K562 (cell line): Measurements from ENCODE around the gene UFC1. TPM values are rescaled to one million over a fixed set of nuclear protein-coding genes. Genes with fewer than 3 reads are reported as not detected.

Experiments
- CHD1 ChIP-seq: fragments of 200-600 bp; sonication (generic); IDR thresholded peaks from one replicate; pipeline ENCODE4 v1.6.1; 2012; ENCODE audit warnings: mild to moderate bottlenecking, moderate library complexity, low read length, inconsistent platforms
- RBBP5 ChIP-seq: fragments of 200-600 bp; sonication (generic); IDR thresholded peaks from 2 replicates; pipeline ENCODE4 v1.6.1; 2012; ENCODE audit warnings: borderline replicate concordance, mild to moderate bottlenecking, low read length, control low read depth, inconsistent platforms; ENCODE audit not compliant: insufficient read depth, poor library complexity, severe bottlenecking
- SMAD4 ChIP-seq: fragments of 250-450 bp; sonication (Bioruptor Pico); conservative IDR thresholded peaks from 2 replicates; pipeline ENCODE4 v1.8.0; 2021; ENCODE audit warnings: inconsistent platforms, mild to moderate bottlenecking, moderate library complexity
- ZNF589 ChIP-seq: fragments of 200-800 bp; sonication (Bioruptor generic); IDR thresholded peaks from 2 replicates; pipeline ENCODE4 v1.6.1; 2016; ENCODE audit warnings: low read depth, missing genetic modification characterization, missing compliant biosample characterization
- polyA plus RNA-seq, 8 experiments: library from polyadenylated mRNA; depleted of rRNA in 4 of 8; stranded (reverse) in 5 of 8; unstranded in 3 of 8; fragments of >200 nt; fragmentation: Nextera tagmentation in 2 of 8; fragmentation: Illumina TruSeq in 1 of 8; extraction: Ambion mirVana in 2 of 8; extraction: Trizol in 1 of 8; gene quantifications; 2 replicates each; pipeline versions ENCODE4 v1.2.1 to v1.2.3, GENCODE V29; 2011 to 2014; ENCODE audit warnings: inconsistent platforms in 1 of 8, missing spikeins in 1 of 8
- total RNA-seq, 7 experiments: library from RNA; depleted of rRNA in 6 of 7; stranded (reverse); fragments of >200 nt in 6 of 7; fragmentation: Illumina TruSeq in 2 of 7; extraction: Trizol in 2 of 7; gene quantifications; 2 replicates each; pipeline versions ENCODE4 v1.2.1 to v1.2.3, GENCODE V29; 2011 to 2021; ENCODE audit warnings: low replicate concordance in 1 of 7
- TF ChIP-seq, protein P1 (sequence below): sonication (generic); formaldehyde crosslinking; IDR thresholded peaks from 2 replicates; pipeline ENCODE4 v1.8.0; 2022; ENCODE audit warnings: missing genetic modification reagents, mild to moderate bottlenecking, borderline replicate concordance
- TF ChIP-seq, protein P2 (sequence below): fragments of 450-650 bp; IDR thresholded peaks from 2 replicates; pipeline ENCODE4 v1.6.1; 2016; ENCODE audit warnings: low read depth
- TF ChIP-seq, protein P3 (sequence below): fragments of 450-650 bp; IDR thresholded peaks from 2 replicates; pipeline ENCODE4 v1.6.1; 2016; ENCODE audit warnings: borderline replicate concordance
- TF ChIP-seq, protein P4 (sequence below): sonication (generic); formaldehyde crosslinking; IDR thresholded peaks from 2 replicates; pipeline ENCODE4 v1.4.0; 2020; ENCODE audit warnings: mild to moderate bottlenecking, missing genetic modification reagents

The UFC1 gene
- total and polyA plus RNA-seq, 9 of the 15 experiments (the other 6 are each of a cell fraction or from before 2014, with no cell fraction given): 92.8 to 220 (median 161) TPM

DNA sequence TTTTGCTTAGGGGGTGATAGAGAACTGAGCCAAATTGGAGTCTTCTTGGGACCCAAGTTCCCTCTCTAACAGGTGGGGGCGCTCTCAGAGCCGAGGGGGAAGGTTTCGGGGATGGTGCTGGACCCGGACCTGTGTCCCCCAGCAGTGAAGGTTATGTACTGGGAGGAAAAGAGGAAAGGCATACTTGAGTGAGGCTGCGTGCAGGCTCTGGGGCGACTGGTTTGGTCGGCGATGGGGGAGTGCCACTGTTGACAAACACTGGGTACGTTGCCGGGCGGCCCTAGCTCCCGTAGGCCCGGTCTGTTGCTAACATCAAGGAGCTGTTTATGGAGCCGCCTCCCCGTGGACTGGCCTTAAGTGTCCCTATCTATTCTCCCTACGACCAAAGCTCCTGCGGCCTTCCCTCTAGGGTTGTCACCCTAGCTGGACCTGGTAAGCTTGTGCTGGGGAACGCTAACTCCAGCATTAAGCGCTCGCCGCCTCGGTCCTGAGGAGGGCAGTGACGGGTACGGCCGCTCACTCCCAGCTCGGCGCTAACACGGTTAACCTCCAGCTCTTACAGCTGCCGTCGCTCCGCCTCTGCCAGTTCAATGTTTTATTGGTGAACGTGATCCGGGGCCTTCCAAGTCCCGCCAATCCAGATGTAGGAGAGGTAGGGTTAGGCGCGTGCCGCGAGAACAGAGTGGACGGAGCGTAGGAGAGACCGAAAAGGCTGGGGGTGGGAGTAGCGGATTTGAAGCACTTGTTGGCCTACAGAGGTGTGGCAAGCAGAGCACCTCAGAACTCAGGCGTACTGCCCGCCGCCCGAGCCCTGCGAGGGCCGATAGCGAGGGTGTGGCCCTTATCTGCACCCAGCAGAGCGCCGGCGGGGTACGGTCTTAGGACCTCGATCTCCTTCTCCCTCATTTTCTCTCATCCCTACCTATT is 12.2 kb downstream of the UFC1 start, which contains the start of gene PPOX (continued):
- TF ChIP-seq, protein P1, sequence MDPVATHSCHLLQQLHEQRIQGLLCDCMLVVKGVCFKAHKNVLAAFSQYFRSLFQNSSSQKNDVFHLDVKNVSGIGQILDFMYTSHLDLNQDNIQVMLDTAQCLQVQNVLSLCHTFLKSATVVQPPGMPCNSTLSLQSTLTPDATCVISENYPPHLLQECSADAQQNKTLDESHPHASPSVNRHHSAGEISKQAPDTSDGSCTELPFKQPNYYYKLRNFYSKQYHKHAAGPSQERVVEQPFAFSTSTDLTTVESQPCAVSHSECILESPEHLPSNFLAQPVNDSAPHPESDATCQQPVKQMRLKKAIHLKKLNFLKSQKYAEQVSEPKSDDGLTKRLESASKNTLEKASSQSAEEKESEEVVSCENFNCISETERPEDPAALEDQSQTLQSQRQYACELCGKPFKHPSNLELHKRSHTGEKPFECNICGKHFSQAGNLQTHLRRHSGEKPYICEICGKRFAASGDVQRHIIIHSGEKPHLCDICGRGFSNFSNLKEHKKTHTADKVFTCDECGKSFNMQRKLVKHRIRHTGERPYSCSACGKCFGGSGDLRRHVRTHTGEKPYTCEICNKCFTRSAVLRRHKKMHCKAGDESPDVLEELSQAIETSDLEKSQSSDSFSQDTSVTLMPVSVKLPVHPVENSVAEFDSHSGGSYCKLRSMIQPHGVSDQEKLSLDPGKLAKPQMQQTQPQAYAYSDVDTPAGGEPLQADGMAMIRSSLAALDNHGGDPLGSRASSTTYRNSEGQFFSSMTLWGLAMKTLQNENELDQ (CRISPR knock-in tag): no peak
- TF ChIP-seq CHD1 (peak; percentile 90), ZNF589 (CRISPR knock-in tag) (peak; percentile 97), SMAD4 (CRISPR knock-in tag) (peak; percentile 96), RBBP5 (peak; percentile 74)
- TF ChIP-seq, protein P2, sequence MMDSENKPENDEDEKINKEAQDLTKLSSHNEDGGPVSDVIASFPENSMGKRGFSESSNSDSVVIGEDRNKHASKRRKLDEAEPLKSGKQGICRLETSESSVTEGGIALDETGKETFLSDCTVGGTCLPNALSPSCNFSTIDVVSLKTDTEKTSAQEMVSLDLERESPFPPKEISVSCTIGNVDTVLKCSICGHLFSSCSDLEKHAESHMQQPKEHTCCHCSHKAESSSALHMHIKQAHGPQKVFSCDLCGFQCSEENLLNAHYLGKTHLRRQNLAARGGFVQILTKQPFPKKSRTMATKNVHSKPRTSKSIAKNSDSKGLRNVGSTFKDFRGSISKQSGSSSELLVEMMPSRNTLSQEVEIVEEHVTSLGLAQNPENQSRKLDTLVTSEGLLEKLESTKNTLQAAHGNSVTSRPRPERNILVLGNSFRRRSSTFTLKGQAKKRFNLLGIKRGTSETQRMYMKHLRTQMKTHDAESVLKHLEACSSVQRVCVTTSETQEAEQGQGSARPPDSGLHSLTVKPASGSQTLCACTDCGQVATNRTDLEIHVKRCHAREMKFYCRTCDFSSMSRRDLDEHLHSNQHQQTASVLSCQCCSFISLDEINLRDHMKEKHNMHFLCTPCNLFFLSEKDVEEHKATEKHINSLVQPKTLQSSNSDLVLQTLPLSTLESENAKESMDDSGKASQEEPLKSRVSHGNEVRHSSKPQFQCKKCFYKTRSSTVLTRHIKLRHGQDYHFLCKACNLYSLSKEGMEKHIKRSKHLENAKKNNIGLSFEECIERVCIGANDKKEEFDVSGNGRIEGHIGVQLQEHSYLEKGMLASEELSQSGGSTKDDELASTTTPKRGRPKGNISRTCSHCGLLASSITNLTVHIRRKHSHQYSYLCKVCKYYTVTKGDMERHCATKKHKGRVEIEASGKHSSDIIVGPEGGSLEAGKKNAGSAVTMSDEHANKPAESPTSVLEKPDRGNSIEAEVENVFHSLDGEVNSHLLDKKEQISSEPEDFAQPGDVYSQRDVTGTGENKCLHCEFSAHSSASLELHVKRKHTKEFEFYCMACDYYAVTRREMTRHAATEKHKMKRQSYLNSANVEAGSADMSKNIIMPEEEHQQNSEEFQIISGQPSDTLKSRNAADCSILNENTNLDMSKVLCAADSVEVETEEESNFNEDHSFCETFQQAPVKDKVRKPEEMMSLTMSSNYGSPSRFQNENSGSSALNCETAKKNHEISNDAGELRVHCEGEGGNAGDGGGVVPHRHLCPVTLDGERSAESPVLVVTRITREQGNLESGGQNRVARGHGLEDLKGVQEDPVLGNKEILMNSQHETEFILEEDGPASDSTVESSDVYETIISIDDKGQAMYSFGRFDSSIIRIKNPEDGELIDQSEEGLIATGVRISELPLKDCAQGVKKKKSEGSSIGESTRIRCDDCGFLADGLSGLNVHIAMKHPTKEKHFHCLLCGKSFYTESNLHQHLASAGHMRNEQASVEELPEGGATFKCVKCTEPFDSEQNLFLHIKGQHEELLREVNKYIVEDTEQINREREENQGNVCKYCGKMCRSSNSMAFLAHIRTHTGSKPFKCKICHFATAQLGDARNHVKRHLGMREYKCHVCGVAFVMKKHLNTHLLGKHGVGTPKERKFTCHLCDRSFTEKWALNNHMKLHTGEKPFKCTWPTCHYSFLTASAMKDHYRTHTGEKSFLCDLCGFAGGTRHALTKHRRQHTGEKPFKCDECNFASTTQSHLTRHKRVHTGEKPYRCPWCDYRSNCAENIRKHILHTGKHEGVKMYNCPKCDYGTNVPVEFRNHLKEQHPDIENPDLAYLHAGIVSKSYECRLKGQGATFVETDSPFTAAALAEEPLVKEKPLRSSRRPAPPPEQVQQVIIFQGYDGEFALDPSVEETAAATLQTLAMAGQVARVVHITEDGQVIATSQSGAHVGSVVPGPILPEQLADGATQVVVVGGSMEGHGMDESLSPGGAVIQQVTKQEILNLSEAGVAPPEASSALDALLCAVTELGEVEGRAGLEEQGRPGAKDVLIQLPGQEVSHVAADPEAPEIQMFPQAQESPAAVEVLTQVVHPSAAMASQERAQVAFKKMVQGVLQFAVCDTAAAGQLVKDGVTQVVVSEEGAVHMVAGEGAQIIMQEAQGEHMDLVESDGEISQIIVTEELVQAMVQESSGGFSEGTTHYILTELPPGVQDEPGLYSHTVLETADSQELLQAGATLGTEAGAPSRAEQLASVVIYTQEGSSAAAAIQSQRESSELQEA: peak; percentile 94
- TF ChIP-seq, protein P3, sequence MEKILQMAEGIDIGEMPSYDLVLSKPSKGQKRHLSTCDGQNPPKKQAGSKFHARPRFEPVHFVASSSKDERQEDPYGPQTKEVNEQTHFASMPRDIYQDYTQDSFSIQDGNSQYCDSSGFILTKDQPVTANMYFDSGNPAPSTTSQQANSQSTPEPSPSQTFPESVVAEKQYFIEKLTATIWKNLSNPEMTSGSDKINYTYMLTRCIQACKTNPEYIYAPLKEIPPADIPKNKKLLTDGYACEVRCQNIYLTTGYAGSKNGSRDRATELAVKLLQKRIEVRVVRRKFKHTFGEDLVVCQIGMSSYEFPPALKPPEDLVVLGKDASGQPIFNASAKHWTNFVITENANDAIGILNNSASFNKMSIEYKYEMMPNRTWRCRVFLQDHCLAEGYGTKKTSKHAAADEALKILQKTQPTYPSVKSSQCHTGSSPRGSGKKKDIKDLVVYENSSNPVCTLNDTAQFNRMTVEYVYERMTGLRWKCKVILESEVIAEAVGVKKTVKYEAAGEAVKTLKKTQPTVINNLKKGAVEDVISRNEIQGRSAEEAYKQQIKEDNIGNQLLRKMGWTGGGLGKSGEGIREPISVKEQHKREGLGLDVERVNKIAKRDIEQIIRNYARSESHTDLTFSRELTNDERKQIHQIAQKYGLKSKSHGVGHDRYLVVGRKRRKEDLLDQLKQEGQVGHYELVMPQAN: peak; percentile 75; the same call in 1 of the 2 replicates
- TF ChIP-seq, protein P4, sequence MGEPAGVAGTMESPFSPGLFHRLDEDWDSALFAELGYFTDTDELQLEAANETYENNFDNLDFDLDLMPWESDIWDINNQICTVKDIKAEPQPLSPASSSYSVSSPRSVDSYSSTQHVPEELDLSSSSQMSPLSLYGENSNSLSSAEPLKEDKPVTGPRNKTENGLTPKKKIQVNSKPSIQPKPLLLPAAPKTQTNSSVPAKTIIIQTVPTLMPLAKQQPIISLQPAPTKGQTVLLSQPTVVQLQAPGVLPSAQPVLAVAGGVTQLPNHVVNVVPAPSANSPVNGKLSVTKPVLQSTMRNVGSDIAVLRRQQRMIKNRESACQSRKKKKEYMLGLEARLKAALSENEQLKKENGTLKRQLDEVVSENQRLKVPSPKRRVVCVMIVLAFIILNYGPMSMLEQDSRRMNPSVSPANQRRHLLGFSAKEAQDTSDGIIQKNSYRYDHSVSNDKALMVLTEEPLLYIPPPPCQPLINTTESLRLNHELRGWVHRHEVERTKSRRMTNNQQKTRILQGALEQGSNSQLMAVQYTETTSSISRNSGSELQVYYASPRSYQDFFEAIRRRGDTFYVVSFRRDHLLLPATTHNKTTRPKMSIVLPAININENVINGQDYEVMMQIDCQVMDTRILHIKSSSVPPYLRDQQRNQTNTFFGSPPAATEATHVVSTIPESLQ (CRISPR knock-in tag): peak; percentile 76; the same call in 1 of the 2 replicates
